ENCODE measurements around the gene CALHM4.

DNA sequence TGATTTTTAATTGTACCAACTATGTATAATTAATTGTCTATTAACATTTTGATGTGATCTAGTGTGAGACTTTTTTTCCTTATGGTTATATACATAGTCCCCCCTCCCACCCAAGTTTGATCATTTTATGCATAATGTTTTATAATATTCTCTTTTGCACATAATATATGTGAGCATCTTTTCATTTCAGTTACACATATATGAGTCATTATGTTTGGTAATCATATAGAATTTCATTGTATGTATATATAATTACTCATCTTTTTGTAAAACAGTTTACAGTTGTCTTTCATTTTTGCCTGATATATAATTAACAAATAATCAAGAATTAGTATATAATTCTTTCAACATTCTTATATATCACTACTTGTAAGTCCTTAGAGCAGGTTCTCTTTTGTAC is 32.7 kb downstream of the CALHM4 start:
- TF ChIP-seq, protein P1, sequence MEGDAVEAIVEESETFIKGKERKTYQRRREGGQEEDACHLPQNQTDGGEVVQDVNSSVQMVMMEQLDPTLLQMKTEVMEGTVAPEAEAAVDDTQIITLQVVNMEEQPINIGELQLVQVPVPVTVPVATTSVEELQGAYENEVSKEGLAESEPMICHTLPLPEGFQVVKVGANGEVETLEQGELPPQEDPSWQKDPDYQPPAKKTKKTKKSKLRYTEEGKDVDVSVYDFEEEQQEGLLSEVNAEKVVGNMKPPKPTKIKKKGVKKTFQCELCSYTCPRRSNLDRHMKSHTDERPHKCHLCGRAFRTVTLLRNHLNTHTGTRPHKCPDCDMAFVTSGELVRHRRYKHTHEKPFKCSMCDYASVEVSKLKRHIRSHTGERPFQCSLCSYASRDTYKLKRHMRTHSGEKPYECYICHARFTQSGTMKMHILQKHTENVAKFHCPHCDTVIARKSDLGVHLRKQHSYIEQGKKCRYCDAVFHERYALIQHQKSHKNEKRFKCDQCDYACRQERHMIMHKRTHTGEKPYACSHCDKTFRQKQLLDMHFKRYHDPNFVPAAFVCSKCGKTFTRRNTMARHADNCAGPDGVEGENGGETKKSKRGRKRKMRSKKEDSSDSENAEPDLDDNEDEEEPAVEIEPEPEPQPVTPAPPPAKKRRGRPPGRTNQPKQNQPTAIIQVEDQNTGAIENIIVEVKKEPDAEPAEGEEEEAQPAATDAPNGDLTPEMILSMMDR (conservative IDR thresholded peaks at IDR 0.05; ENCODE audit: low read length), result no peak
- TF ChIP-seq EZH2phosphoT487 (IDR thresholded peaks at IDR 0.05; ENCODE audit: borderline replicate concordance, low read depth, low read length), result no peak
